HCT116 (cell line): ENCODE measurements around the gene SHANK1. TPM values are rescaled to one million over a fixed set of nuclear protein-coding genes. Genes with fewer than 3 reads are reported as not detected.

Source experiments
- ATAC-seq: fragments of 200-7000 bp; cut with Tn5 transposase; 2 replicates; pipeline ENCODE4 v1.9.1; 2020; ENCODE audit warnings: mild to moderate bottlenecking, moderate library complexity
- BruUV-seq: library from RNA; stranded (reverse); fragments of 400-500 nt; replicated peaks from 2 replicates; lab custom pipeline; 2021; lab: Mats Ljungman, UMichigan
- CTCF ChIA-PET: fragments of 300-600 bp; sonication (Branson Sonifier 250); formaldehyde crosslinking; loops from one replicate; lab custom pipeline; 2021; ENCODE audit warnings: antibody characterized with exemption; lab: Charles Lee
- POLR2A ChIA-PET: fragments of 300-600, 350-600 bp; sonication (Branson Sonifier 250); formaldehyde crosslinking; loops from one replicate; lab custom pipeline; 2021; ENCODE audit warnings: antibody characterized with exemption; lab: Charles Lee
- RAD21 ChIA-PET, 2 experiments: fragments of 300-600 bp; sonication (Branson Sonifier 250); formaldehyde crosslinking; loops; one replicate each; lab custom pipeline; 2023; ENCODE audit warnings: low total read pairs in 2 of 2; ENCODE audit not compliant: uncharacterized antibody in 2 of 2, unreplicated experiment in 2 of 2, low non-redundant PET in 1 of 2; lab: Charles Lee
- DNase-seq: peaks from one replicate; pipeline ENCODE4 v3.0.0-alpha.2; 2010; ENCODE audit warnings: low read depth, low spot score
- H2AFZ ChIP-seq: fragments of 200-600 bp; shearing (Covaris generic), sonication (generic); 2 replicates; pipeline ENCODE4 v1.6.1; 2017; ENCODE audit warnings: low read depth, mixed run types, mixed read lengths, antibody characterized with exemption, low read length; ENCODE audit not compliant: poor library complexity, severe bottlenecking
- H3K27ac ChIP-seq: 2 replicates; pipeline ENCODE4 v1.5.1; 2012; ENCODE audit warnings: low read depth, low read length
- H3K27me3 ChIP-seq: fragments of 200-600 bp; sonication (generic); 2 replicates; pipeline ENCODE4 v1.6.1; 2016; ENCODE audit warnings: mixed run types, low read length, mixed read lengths; ENCODE audit not compliant: insufficient read depth
- H3K36me3 ChIP-seq, 2 experiments: fragments of 200-500 bp in 1 of 2; fragments of 200-600 bp in 1 of 2; sonication (Bioruptor generic) in 1 of 2; sonication (generic) in 1 of 2; 2 replicates each; pipeline versions ENCODE4 v1.5.1 to v1.6.1; 2014 to 2016; ENCODE audit warnings: low read length in 2 of 2, inconsistent platforms in 1 of 2, mixed read lengths in 1 of 2, mixed run types in 1 of 2; ENCODE audit not compliant: insufficient read depth in 2 of 2, control insufficient read depth in 1 of 2
- H3K4me1 ChIP-seq, 2 experiments: fragments of 200-600 bp in 1 of 2; sonication (generic) in 1 of 2; 2 replicates each; pipeline versions ENCODE4 v1.5.1 to v1.6.1; 2012 to 2017; ENCODE audit warnings: low read length in 2 of 2, inconsistent platforms in 1 of 2, mild to moderate bottlenecking in 1 of 2, mixed read lengths in 1 of 2, mixed run types in 1 of 2, moderate library complexity in 1 of 2; ENCODE audit not compliant: insufficient read depth in 2 of 2, control insufficient read depth in 1 of 2
- H3K4me2 ChIP-seq: fragments of 200-600 bp; sonication (generic); 2 replicates; pipeline ENCODE4 v1.6.1; 2017; ENCODE audit warnings: mixed run types, low read length, mixed read lengths
- H3K4me3 ChIP-seq, 2 experiments: fragments of 200-600 bp in 1 of 2; sonication (generic) in 1 of 2; replicated peaks in 1 of 2; 2 replicates each; pipeline ENCODE4 v1.5.1; 2011 to 2016; ENCODE audit warnings: low read length in 2 of 2, control low read depth in 1 of 2, low read depth in 1 of 2, mild to moderate bottlenecking in 1 of 2, mixed read lengths in 1 of 2, mixed run types in 1 of 2
- H3K79me2 ChIP-seq: fragments of 200-600 bp; sonication (generic); 2 replicates; pipeline ENCODE4 v1.6.1; 2017; ENCODE audit warnings: mild to moderate bottlenecking, mixed run types, low read length, moderate library complexity, mixed read lengths; ENCODE audit not compliant: insufficient read depth
- H3K9ac ChIP-seq: fragments of 200-600 bp; sonication (generic); 2 replicates; pipeline ENCODE4 v1.6.1; 2016; ENCODE audit warnings: low read length, mixed read lengths
- H3K9me2 ChIP-seq: fragments of 200-600 bp; sonication (generic), shearing (Covaris generic); 2 replicates; pipeline ENCODE4 v1.6.1; 2017; ENCODE audit warnings: mixed run types, mild to moderate bottlenecking, moderate library complexity; ENCODE audit not compliant: insufficient read depth
- H3K9me3 ChIP-seq, 2 experiments: fragments of 200-500 bp in 1 of 2; fragments of 200-600 bp in 1 of 2; sonication (Bioruptor generic) in 1 of 2; sonication (generic) in 1 of 2; 2 replicates each; pipeline ENCODE4 v1.6.1; 2014 to 2017; ENCODE audit warnings: low read length in 2 of 2, mixed read lengths in 2 of 2, inconsistent platforms in 1 of 2, low read depth in 1 of 2, mild to moderate bottlenecking in 1 of 2, mixed run types in 1 of 2, moderate library complexity in 1 of 2; ENCODE audit not compliant: control insufficient read depth in 1 of 2, insufficient read depth in 1 of 2
- H4K20me1 ChIP-seq: fragments of 200-600 bp; sonication (generic), shearing (Covaris generic); 2 replicates; pipeline ENCODE4 v1.6.1; 2017; ENCODE audit warnings: mixed run types, mild to moderate bottlenecking, moderate library complexity; ENCODE audit not compliant: insufficient read depth
- ATF3 ChIP-seq: IDR thresholded peaks from 2 replicates; pipeline ENCODE4 v1.6.1; 2012
- CBX3 ChIP-seq: IDR thresholded peaks from 2 replicates; pipeline ENCODE4 v1.6.1; 2012; ENCODE audit warnings: low read depth
- CEBPB ChIP-seq: IDR thresholded peaks from 2 replicates; pipeline ENCODE4 v1.6.1; 2012; ENCODE audit warnings: low read depth
- CTCF ChIP-seq, 3 experiments: fragments of 200-600 bp in 1 of 3; sonication (generic) in 1 of 3; IDR thresholded peaks in 2 of 3; conservative IDR thresholded peaks in 1 of 3; 2 replicates each; pipeline ENCODE4 v1.5.1; 2012 to 2017; ENCODE audit warnings: low read depth in 2 of 3, low read length in 2 of 3, antibody characterized with exemption in 1 of 3, borderline replicate concordance in 1 of 3, control low read depth in 1 of 3, mild to moderate bottlenecking in 1 of 3, mixed read lengths in 1 of 3, mixed run types in 1 of 3, moderate library complexity in 1 of 3; ENCODE audit not compliant: insufficient read depth in 1 of 3
- EGR1 ChIP-seq: IDR thresholded peaks from 2 replicates; pipeline ENCODE4 v1.6.1; 2012; ENCODE audit warnings: low read depth
- ELF1 ChIP-seq: IDR thresholded peaks from 2 replicates; pipeline ENCODE4 v1.6.1; 2012; ENCODE audit warnings: low read depth, borderline replicate concordance
- EZH2 ChIP-seq: fragments of 200-600 bp; sonication (generic); IDR thresholded peaks from 2 replicates; pipeline ENCODE4 v1.6.1; 2017; ENCODE audit warnings: antibody characterized with exemption, mixed run types
- EZH2phosphoT487 ChIP-seq: fragments of 200-600 bp; IDR thresholded peaks from 2 replicates; pipeline ENCODE4 v1.6.1; 2018; ENCODE audit warnings: antibody characterized with exemption, borderline replicate concordance
- JUND ChIP-seq: IDR thresholded peaks from 2 replicates; pipeline ENCODE4 v1.6.1; 2012
- MAX ChIP-seq: IDR thresholded peaks from 2 replicates; pipeline ENCODE4 v1.6.1; 2012
- REST ChIP-seq: IDR thresholded peaks from 2 replicates; pipeline ENCODE4 v1.6.1; 2012; ENCODE audit warnings: low read depth
- SIN3A ChIP-seq: IDR thresholded peaks from 2 replicates; pipeline ENCODE4 v1.6.1; 2012; ENCODE audit warnings: low read depth
- SP1 ChIP-seq: IDR thresholded peaks from 2 replicates; pipeline ENCODE4 v1.6.1; 2012; ENCODE audit warnings: low read depth
- SRF ChIP-seq: IDR thresholded peaks from 2 replicates; pipeline ENCODE4 v1.6.1; 2012; ENCODE audit warnings: low read depth
- YY1 ChIP-seq: IDR thresholded peaks from 2 replicates; pipeline ENCODE4 v1.6.1; 2011; ENCODE audit warnings: low read length, low read depth, moderate library complexity, mild to moderate bottlenecking; ENCODE audit not compliant: insufficient replicate concordance; ENCODE audit errors: extremely low read depth
- ZBTB33 ChIP-seq: IDR thresholded peaks from 2 replicates; pipeline ENCODE4 v1.6.1; 2011; ENCODE audit warnings: mild to moderate bottlenecking, low read length, moderate library complexity; ENCODE audit not compliant: insufficient replicate concordance; ENCODE audit errors: extremely low read depth
- ZNF274 ChIP-seq: fragments of 200-500 bp; sonication (Bioruptor generic); IDR thresholded peaks from 2 replicates; pipeline ENCODE4 v1.6.1; 2014; ENCODE audit warnings: mild to moderate bottlenecking, low read depth, low read length, inconsistent platforms
- intact Hi-C: fragments of 100-400 bp; cut with micrococcal nuclease; formaldehyde crosslinking; loops from 2 replicates; pipeline ENCODE4 v1.10.0; 2022
- total RNA-seq: library from RNA; stranded (reverse); gene quantifications from one replicate; pipeline ENCODE4 v1.2.1, GENCODE V29; 2021; ENCODE audit not compliant: unreplicated experiment

Gene SHANK1
- total RNA-seq, 1 experiment from 2014 or later = 3.0 TPM

GRCh38 chr19:50717026-50717723 is 2.4 kb downstream of the SHANK1 start:
- Histone ChIP-seq H3K36me3 (no peaks in the 10 kb centered on the region), H4K20me1 (no peaks in the 10 kb centered on the region), H3K4me3 (no peak overlapping the region), H3K79me2 (no peaks in the 10 kb centered on the region), H3K4me2 (no peak overlapping the region), H3K4me1 (peaks cover 6 to 30% of the 10 kb centered on the region in 2 experiments; a peak in 3 of 4 replicates), H3K27ac (no peak overlapping the region), H2AFZ (no peak overlapping the region), H3K9me3 (no peaks in the 10 kb centered on the region), H3K9ac (no peak overlapping the region), H3K9me2 (no peaks in the 10 kb centered on the region), H3K27me3 (no peaks in the 10 kb centered on the region)
- POLR2A ChIA-PET = interaction anchor here (0.6 kb wide), 1 partner anchor 44 kb away, joined by 5 read pairs; no protein-coding TSS in a partner anchor
- intact Hi-C loops = no loop called here
- DNase-seq (no peak), ATAC-seq (no peak)
- TF ChIP-seq SRF = no peak
- no peak for TF ChIP-seq EZH2phosphoT487
- no peak for TF ChIP-seq ELF1
- no peak for TF ChIP-seq EGR1
- no peak for TF ChIP-seq ZNF274
- no peak for TF ChIP-seq REST
- TF ChIP-seq JUND = no peak
- TF ChIP-seq CBX3 = no peak
- no peak for TF ChIP-seq ZBTB33
- TF ChIP-seq EZH2 = no peak
- TF ChIP-seq YY1 = no peak
- no peak for TF ChIP-seq SP1
- no peak for TF ChIP-seq CTCF (IDR thresholded peaks at IDR 0.05 in 2 of 3, conservative IDR thresholded peaks at IDR 0.05 in 1 of 3; ENCODE audit: borderline replicate concordance in 1 of 3, insufficient read depth in 1 of 3, low read depth in 2 of 3, low read length in 2 of 3)
- TF ChIP-seq ATF3 = no peak
- no peak for TF ChIP-seq MAX
- no peak for TF ChIP-seq CEBPB
- TF ChIP-seq SIN3A = no peak
- RAD21 ChIA-PET = no interaction called here
- CTCF ChIA-PET = interaction anchor here (0.7 to 1.2 kb wide), 2 partner anchors 11 to 13 kb away, joined by 3 read pairs; no protein-coding TSS in a partner anchor
- no TSS peak for BruUV-seq
